Measurements from ENCODE around the gene PHTF2.
"Not testable (repeated sequence)": the region's sequence is repeated elsewhere in the genome, so short reads cannot be mapped to it uniquely, and the experiment has no call there.

PHTF2 gene

DNA sequence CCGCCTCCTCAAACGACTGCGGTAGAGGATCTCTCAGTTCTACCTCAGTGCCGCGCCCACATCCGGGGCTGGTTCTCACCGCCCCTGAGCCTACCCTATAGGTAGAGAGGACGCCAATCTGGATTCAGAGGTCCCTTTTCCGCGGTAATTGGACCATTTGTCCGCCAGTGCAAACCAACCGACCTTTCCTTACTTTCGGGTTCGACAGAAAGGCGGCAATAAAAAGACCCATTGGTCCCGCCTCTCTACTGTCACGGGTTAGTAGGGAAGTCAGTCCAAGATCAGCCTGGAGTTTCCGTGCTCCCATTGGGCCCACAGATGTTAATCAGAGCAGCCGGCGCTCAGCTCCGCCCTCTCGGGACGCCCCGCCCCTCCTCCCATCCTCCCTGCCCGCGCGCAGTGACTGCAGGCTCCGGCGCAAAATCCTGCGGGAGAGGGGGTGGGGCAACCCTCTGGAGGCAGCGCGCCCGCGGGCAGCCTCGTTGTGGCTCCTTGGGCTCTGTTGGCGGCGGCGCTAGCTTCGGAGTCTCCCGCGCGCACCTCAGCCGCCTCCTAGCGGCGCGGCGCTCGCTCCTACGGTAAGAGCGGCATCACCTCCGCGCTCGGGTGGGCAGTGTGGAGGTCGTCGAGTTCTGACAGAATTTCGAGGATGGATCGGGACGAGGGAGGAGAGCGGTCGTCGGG, at the start of gene PHTF2, which contains the start of gene TMEM60:
Gene PHTF2 (plus strand): TSS at position 380 of the 684 bp plus-strand sequence.
Gene TMEM60 (minus strand): TSS at position 41 of the 684 bp plus-strand sequence. CDS start 4,061 bp downstream, outside the sequence.
- DNase-seq = peak; percentile 87

GRCh38 chr7:77752016-77752415, 46.6 kb upstream of the PHTF2 start:
- DNase-seq = no peak

DNA sequence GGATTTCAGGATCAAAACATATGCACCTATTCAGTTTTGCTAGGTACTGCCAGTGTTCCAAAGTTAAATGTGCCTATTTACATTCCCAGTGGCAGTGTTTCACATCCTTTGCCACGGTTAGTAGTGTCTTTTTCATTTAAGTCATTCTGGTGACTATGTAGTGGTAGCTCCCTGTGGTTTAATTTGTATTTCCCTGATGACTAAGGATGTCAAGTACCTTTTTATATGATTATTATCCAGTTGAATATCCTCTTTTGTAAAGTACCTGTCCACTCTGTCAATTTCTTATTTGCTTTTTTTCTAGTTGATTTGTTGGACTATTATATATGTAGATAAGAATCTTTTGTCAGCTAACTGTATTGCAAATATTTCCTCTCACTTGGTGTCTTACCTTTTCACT, 45.4 kb upstream of the PHTF2 start:
- no peak for DNase-seq

- no peak for DNase-seq
Observed at GRCh38 chr7:77757589-77757988, 41.0 kb upstream of the PHTF2 start.

- DNase-seq = peak; percentile 27
Observed at GRCh38 chr7:77759294-77759889, 39.2 kb upstream of the PHTF2 start.

DNA sequence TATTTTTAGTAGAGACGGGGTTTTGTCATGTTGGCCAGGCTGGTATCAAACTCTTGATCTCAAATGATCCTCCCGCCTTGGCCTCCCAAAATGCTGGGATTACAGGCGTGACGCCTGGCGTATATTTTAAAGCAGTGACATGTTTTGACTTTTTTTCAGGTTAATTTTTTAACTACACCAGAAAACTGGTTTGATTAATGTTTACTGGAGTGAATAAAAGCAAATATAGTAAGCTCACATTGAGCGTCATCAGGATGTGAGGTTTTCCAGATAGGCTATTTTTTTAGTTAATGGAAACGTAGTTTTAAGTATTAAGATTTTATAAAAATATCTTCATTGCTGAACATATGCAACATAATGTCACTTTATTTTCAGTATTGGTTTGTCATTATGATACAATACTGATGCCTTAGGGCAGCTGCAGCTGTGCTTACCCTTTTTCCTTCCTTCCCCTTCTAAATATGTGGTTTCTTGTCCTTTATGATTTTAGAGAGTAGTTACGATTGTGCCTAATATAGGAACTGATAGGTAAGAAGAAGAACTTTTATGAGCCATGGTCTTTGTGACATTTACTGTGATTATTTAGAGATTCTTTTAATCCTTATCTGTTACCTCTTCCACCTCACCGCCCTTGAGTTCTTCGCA, 37.6 kb upstream of the PHTF2 start:
- no peak for DNase-seq

DNA sequence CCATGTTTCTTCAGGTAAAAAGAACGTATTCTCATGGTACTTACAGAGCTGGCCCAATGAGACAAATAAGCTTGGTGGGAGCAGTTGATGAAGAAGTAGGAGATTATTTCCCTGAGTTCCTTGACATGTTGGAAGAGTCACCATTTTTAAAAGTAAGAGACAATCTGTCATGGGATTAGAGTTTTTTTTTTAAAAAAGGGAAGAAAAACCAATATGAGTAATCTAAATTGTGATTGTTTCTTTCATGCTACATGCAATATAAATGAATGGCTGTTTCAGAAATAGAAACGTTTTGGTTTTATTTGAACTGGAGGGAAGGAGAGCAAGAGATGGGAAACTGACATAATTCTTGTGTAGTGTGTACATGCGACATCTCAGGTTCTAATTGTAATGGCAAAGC, 33.1 kb upstream of the PHTF2 start:
- DNase-seq = no peak

DNA sequence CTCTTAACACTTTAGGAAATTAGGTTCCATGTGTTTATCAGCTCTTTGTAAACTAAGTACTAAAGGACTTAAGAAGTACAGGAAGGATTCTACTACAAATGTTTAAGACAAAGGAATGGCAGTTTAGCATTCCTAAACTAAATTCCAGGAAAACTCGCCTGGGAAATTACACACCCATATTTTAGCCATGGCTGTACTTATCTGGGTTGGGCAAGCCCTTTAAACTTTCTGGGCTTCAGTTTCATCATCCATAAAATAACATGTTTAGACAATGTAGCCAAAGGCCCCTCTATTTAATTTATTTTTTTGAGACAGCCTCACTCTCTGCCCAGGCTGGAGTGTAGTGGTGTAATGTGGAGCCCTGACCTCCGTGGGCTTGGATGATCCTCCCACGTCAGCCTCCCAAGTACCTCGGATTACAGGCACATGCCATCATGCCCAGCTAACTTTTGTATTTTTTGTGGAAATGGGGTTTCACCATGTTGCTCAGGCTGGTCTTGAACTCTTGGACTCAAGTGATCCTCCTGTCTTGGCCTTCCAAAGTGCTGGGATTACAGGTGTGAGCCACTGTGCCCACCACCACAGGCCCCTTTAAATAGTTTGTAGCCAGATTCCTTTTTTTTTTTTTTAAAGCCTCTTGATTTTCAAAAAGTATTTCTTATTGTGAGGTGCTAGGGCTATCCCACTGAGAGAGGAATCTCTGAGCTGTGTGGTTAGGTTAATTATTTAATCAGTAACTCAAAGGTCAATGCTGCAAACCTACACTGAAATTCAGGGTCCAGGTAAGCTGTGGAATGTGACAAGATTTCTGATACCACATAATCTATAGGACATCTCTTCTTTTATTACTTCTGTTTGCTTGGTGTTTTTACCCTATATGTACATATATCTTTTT, 32.4 kb upstream of the PHTF2 start:
- no peak for DNase-seq

DNA sequence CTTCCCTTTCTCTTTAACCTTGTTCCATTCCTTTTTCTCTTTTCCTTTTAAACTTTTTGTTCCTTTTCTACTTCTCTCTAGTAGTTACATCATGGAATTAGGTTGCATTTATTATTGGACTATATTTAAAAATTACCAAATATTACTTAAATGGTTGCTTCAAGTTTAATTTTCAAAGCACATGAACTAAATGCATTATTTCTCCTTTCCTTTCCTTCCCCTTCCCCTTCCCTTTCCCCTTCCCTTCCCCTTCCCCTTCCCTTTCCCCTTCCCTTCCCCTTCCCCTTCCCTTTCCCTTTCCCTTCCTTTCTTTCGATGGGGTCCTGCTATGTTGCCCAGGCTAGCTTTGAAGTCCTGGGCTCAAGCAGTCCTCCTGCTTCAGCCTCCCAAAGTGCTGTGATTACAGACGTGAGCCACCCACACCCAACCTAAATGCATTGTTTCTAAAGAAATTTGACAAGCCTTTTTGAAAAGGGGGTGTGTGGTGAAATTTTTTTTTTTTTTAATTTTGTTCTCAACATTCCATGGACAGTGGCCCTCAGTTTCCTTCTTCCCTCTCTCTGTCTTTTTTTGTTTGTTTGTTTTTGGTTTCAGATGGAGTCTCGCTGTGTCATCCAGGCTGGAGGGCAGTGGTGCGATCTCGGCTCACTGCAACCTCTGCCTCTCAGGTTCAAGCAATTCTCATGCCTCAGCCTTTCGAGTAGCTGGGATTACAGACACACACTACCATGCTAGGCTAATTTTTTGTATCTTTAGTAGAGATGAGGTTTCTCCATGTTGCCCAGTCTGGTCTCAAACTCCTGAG, 31.6 kb upstream of the PHTF2 start:
- DNase-seq = no peak

DNA sequence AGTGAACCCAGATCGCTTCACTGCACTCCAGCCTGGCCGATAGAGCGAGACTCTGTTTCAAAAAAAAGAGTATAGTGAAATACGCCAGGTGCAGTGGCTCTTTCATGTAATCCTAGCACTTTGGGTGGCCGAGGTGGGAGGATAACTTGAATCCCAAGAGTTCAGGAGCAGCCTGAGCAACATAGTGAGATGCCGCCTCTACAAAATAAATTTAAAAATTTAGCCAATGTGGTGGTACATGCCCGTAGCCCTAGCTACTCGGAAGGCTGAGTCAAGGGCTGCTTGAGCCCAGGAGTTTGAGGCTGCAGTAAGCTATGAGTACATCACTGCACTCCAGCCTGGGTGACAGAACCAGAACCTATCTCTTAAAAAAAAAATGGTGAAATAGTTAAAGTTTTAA, 28.3 kb upstream of the PHTF2 start:
- DNase-seq = no peak

DNA sequence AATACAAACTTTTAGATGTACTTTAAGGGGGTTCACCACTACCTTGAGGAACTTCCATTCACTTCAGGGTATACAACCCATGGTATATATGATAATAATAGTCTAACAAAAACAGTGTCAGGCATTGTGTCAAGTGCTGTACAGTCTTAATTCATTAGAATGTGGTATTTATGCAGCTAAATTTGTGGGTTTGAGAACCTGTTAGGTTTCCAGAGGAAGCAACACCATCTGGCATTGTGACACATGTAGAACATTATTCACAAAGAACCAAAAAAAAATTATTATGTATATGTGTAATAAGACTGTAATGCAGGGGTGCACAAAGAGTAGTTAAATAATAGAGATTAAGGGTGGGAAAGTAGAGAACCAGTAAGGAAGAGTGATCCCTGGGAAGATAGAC, 26.7 kb upstream of the PHTF2 start:
- no peak for DNase-seq

GRCh38 chr7:77778535-77778934, 20.0 kb upstream of the PHTF2 start:
- DNase-seq = no peak

GRCh38 chr7:77782383-77782782, 16.2 kb upstream of the PHTF2 start:
- DNase-seq = no peak

DNA sequence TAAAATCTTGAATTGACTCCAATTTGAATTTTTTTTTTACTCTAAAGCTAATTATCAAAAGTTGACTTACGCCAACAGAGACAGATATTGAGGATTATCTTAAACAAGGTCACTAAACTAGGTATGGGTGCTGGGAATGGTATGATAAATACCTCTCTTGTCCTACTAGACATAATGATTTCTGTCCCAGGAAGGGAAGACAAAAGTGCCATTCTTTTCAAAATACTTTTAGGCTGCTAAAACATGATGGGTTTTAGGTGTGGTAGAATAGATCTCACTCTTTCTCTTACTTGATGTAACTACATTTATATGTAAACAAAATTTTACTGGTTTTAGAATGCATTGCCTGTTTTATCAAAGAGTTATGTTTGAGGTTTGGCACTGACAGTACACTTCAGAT, 15.5 kb upstream of the PHTF2 start:
- DNase-seq = no peak

DNA sequence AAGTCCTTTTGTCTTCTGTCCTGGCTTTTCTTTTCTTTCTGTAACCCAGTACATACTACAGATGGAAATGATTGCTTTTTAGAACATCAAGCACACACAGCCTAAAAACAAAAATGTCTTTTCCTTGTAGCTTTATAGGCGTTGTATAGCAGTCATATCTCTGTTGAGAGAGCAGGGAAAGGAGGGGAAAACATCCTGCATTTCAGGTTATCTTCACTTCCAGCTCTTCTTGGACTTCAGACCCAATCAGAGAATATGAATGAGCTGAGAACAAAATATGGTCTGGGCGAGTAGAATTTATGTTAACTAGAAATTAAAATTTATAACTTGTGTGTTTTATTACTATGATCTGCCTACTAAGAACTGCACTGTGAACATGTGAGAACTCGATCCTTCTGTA, 15.0 kb upstream of the PHTF2 start:
- DNase-seq = no peak

DNA sequence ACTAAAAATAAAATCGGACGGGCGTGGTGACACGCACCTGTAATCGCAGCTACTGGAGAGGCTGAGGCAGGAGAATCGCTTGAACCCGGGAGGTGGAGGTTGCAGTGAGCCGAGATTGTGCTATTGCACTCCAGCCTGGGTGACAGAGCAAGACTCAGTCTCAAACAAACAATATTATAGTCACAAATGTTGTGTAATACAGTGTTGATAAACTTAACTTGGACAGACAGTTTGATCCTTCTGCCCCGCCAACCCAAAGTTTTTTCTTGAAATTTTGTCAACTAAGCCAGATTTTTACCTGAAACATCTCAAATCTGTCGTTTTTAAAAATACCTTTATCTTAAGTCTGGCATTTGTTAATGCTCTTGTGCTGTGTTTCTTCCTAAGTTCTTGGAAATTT, 14.1 kb upstream of the PHTF2 start:
- DNase-seq = not testable (repeated sequence)

GRCh38 chr7:77786018-77786417, 12.6 kb upstream of the PHTF2 start:
- no peak for DNase-seq

DNA sequence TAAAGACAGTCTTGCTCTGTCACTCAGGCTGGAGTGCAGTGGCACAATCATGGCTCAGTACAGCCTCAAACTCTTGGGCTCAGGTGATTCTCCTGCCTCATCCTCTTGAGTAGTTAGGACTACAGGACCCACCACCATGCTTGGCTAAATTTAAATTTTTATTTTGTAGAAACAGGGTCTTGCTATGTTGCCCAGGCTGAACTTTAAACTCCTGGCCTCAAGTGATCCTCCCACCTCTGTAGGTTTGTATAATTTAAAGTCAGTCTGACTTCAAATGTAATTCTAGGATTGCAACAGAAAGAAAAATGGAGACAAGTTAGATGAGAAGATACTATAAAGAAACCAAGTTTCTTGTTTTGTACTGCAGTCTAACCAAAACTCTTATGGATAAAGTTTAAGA, 11.8 kb upstream of the PHTF2 start:
- no peak for DNase-seq

DNA sequence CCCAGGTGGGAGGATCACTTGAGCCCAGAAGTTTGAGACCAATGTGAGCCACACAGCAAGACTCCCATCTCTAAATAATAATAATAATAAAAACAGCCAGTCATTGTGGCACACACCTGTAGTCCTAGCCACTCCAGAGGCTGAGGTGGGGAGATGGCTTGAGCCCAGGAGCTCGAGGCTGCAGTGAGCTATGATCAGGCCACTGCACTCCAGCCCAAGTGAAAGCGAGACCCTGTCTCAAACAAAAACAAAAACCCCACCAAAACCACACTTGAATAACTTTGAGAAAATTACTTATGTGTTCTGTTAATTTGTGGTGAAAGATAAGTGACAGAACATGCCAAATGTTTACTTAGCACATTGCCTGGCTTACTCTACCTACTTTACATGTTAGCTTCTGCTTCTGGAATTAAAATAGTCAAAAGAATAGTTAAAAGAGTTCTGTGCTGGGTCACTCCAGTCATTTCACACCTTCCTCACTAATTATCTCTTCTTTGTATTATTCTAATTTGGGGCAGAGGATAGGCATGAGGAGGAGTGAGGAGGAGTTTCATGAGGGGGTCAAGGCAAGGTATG, 10.2 kb upstream of the PHTF2 start:
- no peak for DNase-seq

DNA sequence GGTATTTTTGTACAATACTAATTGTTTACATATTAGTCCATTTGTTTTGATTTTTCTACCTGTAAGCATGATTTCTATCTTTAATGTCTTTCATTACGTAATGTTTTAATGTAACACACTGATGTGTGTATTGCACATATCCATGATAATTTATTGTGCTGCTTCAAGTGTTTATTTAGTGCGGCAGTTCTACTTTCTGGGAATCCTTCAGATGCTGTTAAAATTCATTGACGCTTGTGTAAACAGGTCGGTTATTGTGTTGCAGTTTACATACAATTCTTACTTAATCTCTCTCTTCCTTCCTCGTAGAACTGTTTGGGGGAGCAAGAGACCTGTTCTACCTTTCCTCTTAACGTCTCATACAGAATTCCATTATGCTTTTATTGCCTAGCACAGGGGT, 7.2 kb upstream of the PHTF2 start:
- DNase-seq = no peak

GRCh38 chr7:77791956-77792355, 6.6 kb upstream of the PHTF2 start:
- DNase-seq = no peak

DNA sequence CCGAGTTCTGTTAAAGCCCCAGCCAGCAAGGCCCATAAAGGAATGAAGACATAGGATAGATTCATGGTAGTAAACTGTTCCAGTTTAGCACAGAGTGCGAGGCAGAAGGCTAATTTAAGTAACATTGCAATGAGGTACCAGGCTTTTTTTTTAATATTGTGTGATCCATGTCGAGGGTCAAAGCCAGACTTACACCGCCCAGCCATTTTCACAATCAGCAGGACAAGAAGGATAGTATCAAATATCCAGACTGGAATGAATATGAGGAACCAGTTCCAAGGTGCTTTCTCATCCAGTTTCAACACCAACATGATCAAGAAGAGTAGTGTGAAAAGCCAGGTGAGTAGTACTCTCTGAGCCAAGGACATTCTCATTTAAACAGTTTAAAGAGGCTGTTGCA, 4.6 kb upstream of the PHTF2 start:
- DNase-seq = no peak
